NOMO-1 (cell line): ENCODE data around the gene PDILT.
"Not testable (repeated sequence)": the region's sequence is repeated elsewhere in the genome, so short reads cannot be mapped to it uniquely, and the experiment has no call there.

Experiments
- DNase-seq, 2 experiments: peaks; one replicate each; lab custom pipeline; 2025; ENCODE audit not compliant: unreplicated experiment in 2 of 2; lab: John Stamatoyannopoulos, UW

Gene PDILT

DNA sequence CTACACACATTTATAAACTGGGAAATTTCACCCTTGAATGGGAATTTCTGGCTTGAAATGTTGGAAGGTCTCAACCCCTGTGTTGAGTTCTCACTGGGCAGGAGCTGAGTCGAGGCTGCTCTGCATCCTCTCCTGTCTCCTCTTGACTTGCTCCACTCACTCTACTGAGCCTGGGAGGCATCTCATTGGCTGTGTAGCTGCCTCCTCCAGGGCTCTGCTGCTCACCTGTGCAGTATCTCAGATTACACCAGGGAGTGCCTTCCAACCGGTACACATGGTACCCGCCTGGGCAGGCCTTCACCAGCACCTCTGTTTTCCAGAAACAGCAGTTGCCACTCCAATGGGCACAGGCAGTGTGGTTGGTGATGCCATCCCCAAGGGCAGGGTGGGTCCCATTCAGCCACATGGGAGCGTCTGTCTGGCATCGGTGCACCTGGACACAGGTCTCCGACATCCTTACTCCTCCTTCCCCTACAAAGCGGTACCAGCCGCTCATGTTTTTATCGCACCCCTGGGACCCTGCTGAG lies 80.9 kb downstream of the PDILT start:
- no peak for DNase-seq

- no peak for DNase-seq
Observed at GRCh38 chr16:20322696-20323095, 81.8 kb downstream of the PDILT start.

DNA sequence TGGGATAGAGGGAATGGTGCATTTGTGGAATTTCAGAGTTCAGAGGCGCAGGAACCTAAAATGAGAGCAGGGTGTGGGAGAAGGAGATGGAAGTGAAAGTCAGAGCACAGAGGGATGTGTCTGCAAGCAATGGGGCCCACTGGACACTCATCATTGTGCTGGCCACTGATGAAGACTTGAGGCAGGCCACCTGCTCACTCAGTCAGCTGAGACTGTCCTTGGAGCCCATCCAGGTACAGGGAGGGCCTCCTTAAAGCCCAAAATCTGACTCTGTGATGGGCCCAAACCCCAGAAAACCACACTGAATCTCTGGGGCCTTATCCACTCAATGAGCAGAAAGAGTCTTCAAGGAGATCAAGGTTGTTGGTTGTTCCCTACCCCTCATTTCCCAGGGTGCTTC lies 82.9 kb downstream of the PDILT start:
- no peak for DNase-seq

DNA sequence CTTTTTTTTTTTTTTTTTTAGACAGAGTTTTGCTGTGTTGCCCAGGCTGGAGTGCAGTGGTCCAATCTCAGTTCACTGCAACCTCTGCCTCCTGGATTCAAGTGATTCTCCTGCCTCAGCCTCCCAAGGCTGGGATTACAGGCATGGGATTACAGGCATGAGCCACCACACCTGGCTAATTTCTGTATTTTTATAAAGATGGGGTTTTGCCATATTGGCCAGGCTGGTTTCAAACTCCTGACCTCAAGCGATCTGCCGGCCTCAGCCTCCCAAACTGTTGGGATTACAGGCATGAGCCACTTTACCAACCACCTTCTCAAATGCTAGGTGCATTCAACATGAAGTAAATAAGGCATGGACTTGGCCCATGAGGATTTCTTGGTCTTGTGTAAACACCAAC lies 83.5 kb downstream of the PDILT start:
- not testable (repeated sequence) for DNase-seq

DNA sequence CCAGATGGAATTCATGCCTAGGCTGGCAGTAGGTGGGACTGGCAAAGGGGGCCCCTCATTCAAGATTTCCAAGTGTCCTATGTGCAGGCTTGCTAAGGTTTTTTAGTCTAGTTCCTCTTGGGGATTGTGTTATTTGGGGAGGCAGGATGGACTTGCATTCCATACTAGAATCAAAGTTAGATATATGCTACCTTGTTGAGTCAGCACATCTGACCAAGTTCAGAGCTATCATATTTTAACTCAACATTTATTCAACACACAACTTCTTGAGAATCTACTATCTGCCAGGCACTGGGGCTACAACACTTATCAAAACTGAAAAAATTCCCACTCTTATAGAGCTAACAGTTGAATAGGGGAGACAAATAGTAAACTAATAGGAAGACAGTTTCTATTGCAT lies 83.9 kb downstream of the PDILT start:
- DNase-seq, result no peak

DNA sequence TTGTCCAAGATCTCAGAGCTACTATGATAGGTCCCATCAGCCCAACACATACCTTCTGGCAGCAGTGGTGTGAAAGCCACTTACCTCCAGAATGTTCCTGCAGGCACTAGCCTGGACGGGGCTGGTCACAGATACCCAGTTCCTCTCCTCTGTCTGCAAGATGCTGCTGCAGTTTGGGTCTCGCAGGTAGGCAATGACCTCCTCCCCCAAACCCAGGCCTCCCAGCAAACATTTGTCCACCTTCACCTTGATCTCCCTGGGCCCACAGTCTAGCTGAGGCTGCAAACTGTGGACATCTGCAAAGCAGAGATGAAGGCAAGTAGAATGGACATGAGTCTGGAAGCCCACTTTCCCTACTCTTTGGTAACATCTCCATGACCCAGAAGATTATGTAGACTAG lies 84.4 kb downstream of the PDILT start:
- no peak for DNase-seq

DNA sequence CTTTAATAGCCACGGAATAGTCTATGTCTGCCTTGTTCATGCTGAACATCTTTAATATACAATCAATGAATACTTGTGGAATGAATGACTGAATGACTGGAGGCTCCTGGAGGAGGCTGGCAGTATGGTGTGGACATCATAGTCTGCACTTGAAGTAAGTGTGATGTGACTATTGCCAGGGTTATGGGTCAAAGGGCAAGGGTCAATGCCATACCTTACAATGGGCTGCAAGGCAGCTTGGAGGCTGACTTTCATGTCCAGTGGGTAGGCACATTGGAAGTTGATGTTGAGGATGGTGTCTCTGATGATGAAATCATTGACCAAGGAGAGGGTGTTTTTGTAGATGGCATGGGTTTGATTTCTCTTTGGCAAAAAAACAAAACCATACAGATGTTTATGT lies 85.1 kb downstream of the PDILT start:
- DNase-seq, result no peak

GRCh38 chr16:20318437-20318836 lies 86.1 kb downstream of the PDILT start:
- no peak for DNase-seq

GRCh38 chr16:20318006-20318405 lies 86.5 kb downstream of the PDILT start:
- no peak for DNase-seq

GRCh38 chr16:20317117-20317516 lies 87.4 kb downstream of the PDILT start:
- DNase-seq, result no peak

GRCh38 chr16:20316715-20317114 lies 87.8 kb downstream of the PDILT start:
- no peak for DNase-seq

- DNase-seq, result no peak
Observed at GRCh38 chr16:20315764-20316163, 88.8 kb downstream of the PDILT start.

GRCh38 chr16:20314575-20314974 lies 90.0 kb downstream of the PDILT start:
- DNase-seq, result no peak

GRCh38 chr16:20313741-20314140 lies 90.8 kb downstream of the PDILT start:
- no peak for DNase-seq

DNA sequence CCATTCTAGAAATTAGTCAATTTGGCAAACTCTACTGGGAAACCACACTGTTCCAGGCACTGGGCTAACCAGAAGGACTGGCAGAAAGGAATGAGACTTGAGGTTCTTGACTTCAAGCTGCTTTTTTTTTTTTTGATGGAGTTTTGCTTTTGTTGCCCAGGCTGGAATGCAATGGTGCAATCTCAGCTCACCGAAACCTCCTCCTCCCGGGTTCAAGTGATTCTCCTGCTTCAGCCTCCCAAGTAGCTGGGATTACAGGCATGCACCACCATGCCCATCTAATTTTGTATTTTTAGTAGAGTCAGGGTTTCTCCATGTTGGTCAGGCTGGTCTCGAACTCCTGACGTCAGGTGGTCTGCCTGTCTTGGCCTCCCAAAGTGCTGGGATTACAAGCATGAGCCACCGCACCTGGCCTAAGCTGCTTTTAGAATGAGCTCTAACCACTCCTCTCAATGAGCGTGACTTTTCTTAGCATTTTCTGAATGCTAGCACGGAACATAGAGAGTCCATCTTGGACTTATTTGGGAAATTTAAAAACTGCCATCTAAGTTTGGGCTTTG lies 91.9 kb downstream of the PDILT start:
- not testable (repeated sequence) for DNase-seq

DNA sequence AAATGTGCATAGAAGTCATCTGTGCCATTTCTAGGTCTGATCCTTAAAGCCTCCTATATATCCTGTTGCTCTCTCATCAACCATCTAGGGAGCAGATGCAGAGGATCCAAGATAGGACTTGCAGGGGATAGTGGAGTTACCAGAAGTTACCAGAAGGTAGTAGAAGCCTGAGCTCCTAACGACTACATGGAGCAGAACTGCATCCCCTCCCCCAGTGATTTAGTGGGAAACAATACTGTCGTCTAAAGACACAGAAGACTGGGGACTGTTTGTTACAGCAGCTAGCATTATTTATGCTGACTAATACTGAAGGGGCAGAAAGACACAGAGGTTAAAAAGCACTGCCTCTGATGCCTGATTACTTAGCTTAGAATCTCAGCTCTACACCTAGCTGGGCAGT lies 93.0 kb downstream of the PDILT start:
- DNase-seq, result no peak

- DNase-seq, result no peak
Observed at GRCh38 chr16:20310421-20311395, 93.8 kb downstream of the PDILT start.

DNA sequence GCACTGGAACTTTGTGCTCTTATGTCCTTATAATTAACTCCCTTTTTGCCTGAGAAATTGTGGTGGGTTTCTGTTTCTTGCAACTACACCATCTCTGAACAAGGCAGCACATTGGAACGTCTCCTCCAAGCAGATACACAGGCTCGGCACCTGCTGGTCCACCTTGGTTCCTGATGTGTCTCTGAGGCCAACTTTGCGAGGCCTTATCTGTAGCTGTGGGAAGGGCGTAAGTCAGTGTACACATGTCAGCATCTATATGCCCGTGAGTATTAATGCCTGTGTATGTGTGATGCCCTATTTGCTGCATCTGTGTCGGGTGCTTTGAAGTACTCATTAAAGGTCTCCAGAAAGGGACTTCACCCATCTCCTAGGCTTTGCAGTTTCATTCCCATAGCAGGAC lies 94.8 kb downstream of the PDILT start:
- DNase-seq, result no peak
